AG04450 (cell line): ENCODE measurements around the gene POFUT1. TPM values are rescaled to one million over a fixed set of nuclear protein-coding genes. Genes with fewer than 3 reads are reported as not detected.
A peak's percentile ranks its signal among the peaks of the same experiment; 100 is the strongest.

Source experiments
- CTCF ChIA-PET: fragments of 300-600, 350-600 bp; formaldehyde crosslinking; extraction: SDS; loops from one replicate; lab custom pipeline; 2022; ENCODE audit warnings: antibody characterized with exemption, inconsistent platforms; lab: Charles Lee
- POLR2A ChIA-PET: fragments of 350-600 bp; formaldehyde crosslinking; extraction: SDS; loops from one replicate; lab custom pipeline; 2021; ENCODE audit warnings: antibody characterized with exemption, inconsistent platforms; lab: Yijun Ruan, JAX
- DNase-seq: peaks from one replicate; pipeline ENCODE4 v3.0.0-alpha.2; 2011; ENCODE audit warnings: low read depth, low spot score
- H3K27ac ChIP-seq: one replicate; pipeline ENCODE4 v1.5.1; 2012; ENCODE audit warnings: low read depth, low read length, control low read depth
- H3K27me3 ChIP-seq: one replicate; pipeline ENCODE4 v1.6.0; 2012; ENCODE audit warnings: low read length; ENCODE audit not compliant: control insufficient read depth, insufficient read depth
- H3K4me3 ChIP-seq: 2 replicates; pipeline ENCODE4 v1.5.1; 2011; ENCODE audit warnings: mild to moderate bottlenecking, low read depth, low read length, control low read depth
- H3K9me3 ChIP-seq: 2 replicates; pipeline ENCODE4 v1.5.1; 2012; ENCODE audit warnings: low read length; ENCODE audit not compliant: control insufficient read depth, insufficient read depth
- polyA minus RNA-seq: library from RNA; depleted of rRNA, polyadenylated mRNA; stranded (reverse); fragments of >200 nt; gene quantifications from 2 replicates; pipeline ENCODE4 v1.2.3, GENCODE V29; 2011; rRNA and poly(A)+ RNA removed
- polyA plus RNA-seq: library from polyadenylated mRNA; depleted of rRNA; stranded (reverse); fragments of >200 nt; gene quantifications from 2 replicates; pipeline ENCODE4 v1.2.3, GENCODE V29; 2011; rRNA removed
- TF ChIP-seq, protein P1 (sequence below): IDR thresholded peaks from 2 replicates; pipeline ENCODE4 v1.5.1; 2011; ENCODE audit warnings: low read depth, low read length, control low read depth, inconsistent platforms

The POFUT1 gene
- polyA plus RNA-seq, result 40.2 and 43.6 TPM in 2 replicates
- 32.3 and 36.1 TPM in 2 replicates for polyA minus RNA-seq

DNA sequence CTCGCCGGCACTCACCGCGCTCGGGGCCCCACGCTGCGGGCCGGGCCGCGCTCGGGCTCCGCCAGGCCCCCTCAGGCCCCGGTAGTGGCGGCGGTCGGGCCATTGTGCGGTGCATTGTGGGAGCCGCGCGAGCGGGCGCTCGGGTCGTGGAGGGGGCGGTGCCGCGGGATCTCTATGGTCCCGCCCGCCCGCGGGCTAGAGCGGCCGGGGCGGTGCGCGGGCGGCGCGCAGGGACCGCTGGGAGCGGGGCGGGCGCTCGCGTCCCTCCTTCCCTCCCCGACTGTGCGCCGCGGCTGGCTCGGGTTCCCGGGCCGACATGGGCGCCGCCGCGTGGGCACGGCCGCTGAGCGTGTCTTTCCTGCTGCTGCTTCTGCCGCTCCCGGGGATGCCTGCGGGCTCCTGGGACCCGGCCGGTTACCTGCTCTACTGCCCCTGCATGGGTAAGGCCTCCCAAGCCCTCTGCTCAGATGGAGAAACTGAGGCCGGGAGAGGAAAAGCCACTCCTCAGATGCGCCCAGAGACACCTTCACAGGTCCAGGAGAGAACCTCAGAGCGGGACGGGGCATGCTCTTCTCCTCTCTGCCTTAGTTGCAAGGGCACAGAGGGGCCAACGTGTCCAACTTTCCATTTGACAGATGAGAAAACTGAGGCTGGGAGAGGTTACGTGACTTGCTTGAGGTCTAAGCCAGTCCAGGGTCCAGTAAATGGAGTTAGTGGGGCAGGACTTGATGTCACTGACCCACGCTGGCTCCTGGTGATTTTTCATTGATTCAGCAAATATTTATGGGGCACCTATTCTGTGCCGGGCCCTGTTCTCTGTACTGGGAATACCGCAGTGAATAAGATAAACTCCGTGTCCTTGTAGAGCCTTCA is at the start of gene POFUT1, which contains the start of gene PLAGL2:
TSS of gene POFUT1 (plus strand) at position 255 of the 873 bp plus-strand sequence. CDS start at position 317, 62 bp downstream.
TSS of gene PLAGL2 (minus strand) at position 118 of the 873 bp plus-strand sequence. CDS start 5,565 bp downstream, outside the sequence.
- TF ChIP-seq, protein P1, sequence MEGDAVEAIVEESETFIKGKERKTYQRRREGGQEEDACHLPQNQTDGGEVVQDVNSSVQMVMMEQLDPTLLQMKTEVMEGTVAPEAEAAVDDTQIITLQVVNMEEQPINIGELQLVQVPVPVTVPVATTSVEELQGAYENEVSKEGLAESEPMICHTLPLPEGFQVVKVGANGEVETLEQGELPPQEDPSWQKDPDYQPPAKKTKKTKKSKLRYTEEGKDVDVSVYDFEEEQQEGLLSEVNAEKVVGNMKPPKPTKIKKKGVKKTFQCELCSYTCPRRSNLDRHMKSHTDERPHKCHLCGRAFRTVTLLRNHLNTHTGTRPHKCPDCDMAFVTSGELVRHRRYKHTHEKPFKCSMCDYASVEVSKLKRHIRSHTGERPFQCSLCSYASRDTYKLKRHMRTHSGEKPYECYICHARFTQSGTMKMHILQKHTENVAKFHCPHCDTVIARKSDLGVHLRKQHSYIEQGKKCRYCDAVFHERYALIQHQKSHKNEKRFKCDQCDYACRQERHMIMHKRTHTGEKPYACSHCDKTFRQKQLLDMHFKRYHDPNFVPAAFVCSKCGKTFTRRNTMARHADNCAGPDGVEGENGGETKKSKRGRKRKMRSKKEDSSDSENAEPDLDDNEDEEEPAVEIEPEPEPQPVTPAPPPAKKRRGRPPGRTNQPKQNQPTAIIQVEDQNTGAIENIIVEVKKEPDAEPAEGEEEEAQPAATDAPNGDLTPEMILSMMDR, result no peak
- ChIA-PET CTCF (interaction anchor here (0.6 kb wide), 1 partner anchor 167 kb away, joined by 3 read pairs; no protein-coding TSS in a partner anchor), POLR2A (no interaction called here)

DNA sequence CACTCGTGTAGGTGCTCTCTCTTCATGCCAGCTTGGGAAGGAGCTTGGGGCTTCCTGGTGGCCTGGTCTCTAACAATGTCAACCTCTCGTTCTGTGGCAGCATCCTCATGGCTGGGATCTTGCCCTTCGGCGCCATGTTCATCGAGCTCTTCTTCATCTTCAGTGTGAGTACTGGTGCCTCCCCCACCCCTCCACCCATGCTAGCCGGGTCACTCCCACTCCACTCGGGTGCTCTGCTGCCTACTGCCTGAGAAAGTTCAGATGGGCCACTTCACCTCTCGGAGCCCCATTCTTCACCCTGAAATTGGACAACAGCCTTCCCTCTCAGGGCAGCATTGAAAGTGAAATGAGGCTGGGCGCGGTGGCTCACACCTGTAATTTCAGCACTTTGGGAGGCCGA is 49.3 kb upstream of the POFUT1 start:
- H3K27me3 ChIP-seq, result no peaks in the 10 kb centered on the region
- no peak overlapping the region for H3K27ac ChIP-seq
- CTCF ChIA-PET, result interaction anchor here (0.6 kb wide), 1 partner anchor 299 kb away, joined by 4 read pairs; no protein-coding TSS in a partner anchor
- DNase-seq, result no peak
- TF ChIP-seq, protein P1, result no peak
- no peaks in the 10 kb centered on the region for H3K9me3 ChIP-seq
- POLR2A ChIA-PET, result no interaction called here
- H3K4me3 ChIP-seq, result no peak overlapping the region

More for the DNA sequence above, at the start of gene POFUT1, which contains the start of gene PLAGL2:
- DNase-seq, result peak; percentile 42
- Histone ChIP-seq H3K9me3 (no peaks in the 10 kb centered on the region), H3K27ac (peak within 1 kb of the TSS; percentile 39), H3K4me3 (peak within 1 kb of the TSS; percentile 100), H3K27me3 (no peaks in the 10 kb centered on the region)

DNA sequence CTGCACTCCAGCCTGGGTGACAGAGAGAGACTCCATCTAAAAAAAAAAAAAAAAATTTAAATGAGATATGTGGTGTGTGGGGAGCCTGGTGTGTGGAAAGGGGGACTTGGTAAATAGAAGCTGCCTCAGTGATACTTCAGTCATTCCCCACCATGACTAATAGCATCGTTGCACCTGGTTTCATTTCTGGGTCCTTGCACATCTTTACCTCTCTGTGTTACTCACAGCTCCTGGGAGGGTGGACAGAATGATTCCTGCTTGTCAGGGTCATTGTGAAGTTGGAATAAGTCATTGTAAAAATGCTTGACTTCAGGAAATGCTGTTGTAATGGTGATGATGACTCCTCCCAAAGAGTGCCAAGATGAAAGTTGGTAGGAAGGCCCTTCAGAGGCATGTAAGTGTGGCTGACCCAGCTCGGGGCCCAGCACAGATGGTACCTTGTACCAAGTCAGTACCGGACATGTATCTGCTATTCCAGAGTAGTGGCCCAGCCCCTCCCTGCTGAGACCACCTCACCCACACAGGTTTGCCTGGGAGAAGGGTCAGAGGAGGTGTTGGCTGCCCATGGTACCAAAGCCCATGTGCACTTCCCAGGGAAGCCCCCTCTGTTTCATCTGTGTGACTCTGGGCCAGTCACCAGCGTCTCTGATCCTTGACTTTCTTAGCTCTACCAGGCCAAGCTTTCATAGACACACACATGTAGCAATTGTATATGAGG is 48.6 kb upstream of the POFUT1 start:
- no peak for DNase-seq
- TF ChIP-seq, protein P1, result no peak
- H3K27me3 ChIP-seq, result no peaks in the 10 kb centered on the region
- POLR2A ChIA-PET, result no interaction called here
- CTCF ChIA-PET, result interaction anchor here (0.6 kb wide), 1 partner anchor 298 kb away, joined by 4 read pairs; no protein-coding TSS in a partner anchor
- no peaks in the 10 kb centered on the region for H3K9me3 ChIP-seq
- no peak overlapping the region for H3K4me3 ChIP-seq
- H3K27ac ChIP-seq, result no peak overlapping the region

DNA sequence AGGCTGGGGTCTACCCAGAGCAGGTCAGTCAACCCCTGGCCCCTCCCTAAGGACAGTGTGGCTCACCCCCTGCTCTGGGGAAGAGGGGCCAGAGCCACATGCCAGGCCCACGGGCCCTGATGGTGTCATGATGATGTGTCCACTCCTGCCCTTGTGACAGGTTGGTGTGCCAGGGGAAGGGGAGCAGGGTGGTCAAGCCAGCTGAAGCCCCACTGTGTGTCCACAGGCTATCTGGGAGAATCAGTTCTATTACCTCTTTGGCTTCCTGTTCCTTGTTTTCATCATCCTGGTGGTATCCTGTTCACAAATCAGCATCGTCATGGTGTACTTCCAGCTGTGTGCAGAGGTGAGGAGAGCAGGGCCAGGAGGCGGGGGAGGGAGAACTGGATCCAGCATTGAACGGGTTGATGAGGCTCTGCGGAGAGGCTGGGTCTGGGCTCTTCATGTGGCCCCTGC is 47.9 kb upstream of the POFUT1 start:
- CTCF ChIA-PET, result no interaction called here
- no peak for DNase-seq
- POLR2A ChIA-PET, result no interaction called here
- Histone ChIP-seq H3K9me3 (no peaks in the 10 kb centered on the region), H3K27ac (no peak overlapping the region), H3K27me3 (no peaks in the 10 kb centered on the region), H3K4me3 (no peak overlapping the region)
- TF ChIP-seq, protein P1, result no peak
